B cell (primary cell): ENCODE data around the gene DDA1.

Experiments
- CTCF ChIP-seq: fragments of 200-600 bp; IDR thresholded peaks from one replicate; pipeline ENCODE4 v1.8.0; 2022; ENCODE audit warnings: antibody characterized with exemption, mild to moderate bottlenecking
- EZH2 ChIP-seq: IDR thresholded peaks from 2 replicates; pipeline ENCODE4 v1.6.1; 2012; ENCODE audit warnings: borderline replicate concordance, low read depth, mild to moderate bottlenecking, moderate library complexity, low read length; ENCODE audit not compliant: insufficient read depth, poor library complexity, severe bottlenecking

- no peak for TF ChIP-seq CTCF
- no peak for TF ChIP-seq EZH2
These were observed 60.7 kb downstream of the DDA1 start for GRCh38 chr19:17370026-17370587.
